K562 (cell line): ENCODE measurements around the gene IRF2BP1. TPM values are rescaled to one million over a fixed set of nuclear protein-coding genes. Genes with fewer than 3 reads are reported as not detected.

Experiments
- CHD2 ChIP-seq: IDR thresholded peaks from 2 replicates; pipeline ENCODE4 v1.6.1; 2011; ENCODE audit warnings: low read depth, low read length
- NR3C1 ChIP-seq: sonication (generic); formaldehyde crosslinking; IDR thresholded peaks from 2 replicates; pipeline ENCODE4 v1.8.1; 2022; ENCODE audit warnings: missing genetic modification reagents
- PHTF2 ChIP-seq: fragments of 250-450 bp; sonication (Bioruptor Pico); IDR thresholded peaks from 2 replicates; pipeline ENCODE4 v1.5.0; 2021; ENCODE audit warnings: mild to moderate bottlenecking
- SMARCA5 ChIP-seq: fragments of 450-650 bp; IDR thresholded peaks from 2 replicates; pipeline ENCODE4 v1.6.1; 2016
- TRIM25 ChIP-seq: fragments of 450-650 bp; IDR thresholded peaks from 2 replicates; pipeline ENCODE4 v1.7.0; 2016; ENCODE audit warnings: borderline replicate concordance
- USF1 ChIP-seq: sonication (generic); formaldehyde crosslinking; IDR thresholded peaks from 2 replicates; pipeline ENCODE4 v1.9.0; 2022; ENCODE audit warnings: mild to moderate bottlenecking, missing genetic modification reagents
- ZBTB7A ChIP-seq: IDR thresholded peaks from 2 replicates; pipeline ENCODE4 v1.6.1; 2011; ENCODE audit warnings: low read depth, mild to moderate bottlenecking, low read length, moderate library complexity, borderline replicate concordance; ENCODE audit not compliant: control insufficient read depth
- ZNF609 ChIP-seq: sonication (generic); formaldehyde crosslinking; IDR thresholded peaks from 2 replicates; pipeline ENCODE4 v1.8.1; 2023; ENCODE audit warnings: missing genetic modification reagents, mild to moderate bottlenecking, borderline replicate concordance
- polyA plus RNA-seq, 8 experiments: library from polyadenylated mRNA; depleted of rRNA in 4 of 8; stranded (reverse) in 5 of 8; unstranded in 3 of 8; fragments of >200 nt; fragmentation: Nextera tagmentation in 2 of 8; fragmentation: Illumina TruSeq in 1 of 8; extraction: Ambion mirVana in 2 of 8; extraction: Trizol in 1 of 8; gene quantifications; 2 replicates each; pipeline versions ENCODE4 v1.2.1 to v1.2.3, GENCODE V29; 2011 to 2014; ENCODE audit warnings: inconsistent platforms in 1 of 8, missing spikeins in 1 of 8
- total RNA-seq, 7 experiments: library from RNA; depleted of rRNA in 6 of 7; stranded (reverse); fragments of >200 nt in 6 of 7; fragmentation: Illumina TruSeq in 2 of 7; extraction: Trizol in 2 of 7; gene quantifications; 2 replicates each; pipeline versions ENCODE4 v1.2.1 to v1.2.3, GENCODE V29; 2011 to 2021; ENCODE audit warnings: low replicate concordance in 1 of 7

IRF2BP1 gene
- total and polyA plus RNA-seq, 9 of the 15 experiments (the other 6 are each of a cell fraction or from before 2014, with no cell fraction given), result 0.61 to 35.9 (median 3.5) TPM

GRCh38 chr19:45913874-45914830 is 28.2 kb upstream of the IRF2BP1 start, which contains the start of gene NANOS2 (continued):
- TF ChIP-seq TRIM25 (no peak), PHTF2 (CRISPR knock-in tag) (no peak), ZBTB7A (peak; percentile 85), CHD2 (no peak), NR3C1 (CRISPR knock-in tag) (no peak), ZNF609 (CRISPR knock-in tag) (no peak), USF1 (no peak), SMARCA5 (no peak)
